GM10266 (cell line): Measurements from ENCODE around the gene ADAMTS17.

Experiments
- DNase-seq: peaks from one replicate; pipeline ENCODE4 v3.0.0; 2012; ENCODE audit errors: extremely low spot score
- CTCF ChIP-seq: IDR thresholded peaks from 2 replicates; pipeline ENCODE4 v1.5.1; 2012; ENCODE audit warnings: mild to moderate bottlenecking, low read depth; ENCODE audit not compliant: control insufficient read depth, insufficient read depth; ENCODE audit errors: missing control alignments

The ADAMTS17 gene

GRCh38 chr15:99999282-100000070 is 342.3 kb downstream of the ADAMTS17 start:
- no peak for DNase-seq

GRCh38 chr15:99998661-99999101 is 343.1 kb downstream of the ADAMTS17 start:
- TF ChIP-seq CTCF, result no peak
- no peak for DNase-seq

More at GRCh38 chr15:99999282-100000070, 342.3 kb downstream of the ADAMTS17 start:
- no peak for TF ChIP-seq CTCF

GRCh38 chr15:99997112-99997651 is 344.6 kb downstream of the ADAMTS17 start:
- no peak for DNase-seq
- no peak for TF ChIP-seq CTCF

- DNase-seq, result no peak
- TF ChIP-seq CTCF, result no peak
Measured at GRCh38 chr15:99996660-99997059, 345.1 kb downstream of the ADAMTS17 start.

GRCh38 chr15:99995543-99995942 is 346.2 kb downstream of the ADAMTS17 start:
- TF ChIP-seq CTCF, result no peak
- DNase-seq, result no peak

- no peak for DNase-seq
- no peak for TF ChIP-seq CTCF
Measured at GRCh38 chr15:99994849-99995248, 346.9 kb downstream of the ADAMTS17 start.

- TF ChIP-seq CTCF, result no peak
- no peak for DNase-seq
Measured at GRCh38 chr15:99993681-99994131, 348.1 kb downstream of the ADAMTS17 start.
